AG09319 (cell line): ENCODE data around the gene EIF3K.

Experiments
- DNase-seq: peaks from one replicate; pipeline ENCODE4 v3.0.0-alpha.2; 2010; ENCODE audit warnings: low read depth; ENCODE audit errors: extremely low read depth
- CTCF ChIP-seq: IDR thresholded peaks from 2 replicates; pipeline ENCODE4 v1.5.1; 2011; ENCODE audit warnings: low read depth, mild to moderate bottlenecking, inconsistent platforms, low read length, moderate library complexity

EIF3K gene

DNA sequence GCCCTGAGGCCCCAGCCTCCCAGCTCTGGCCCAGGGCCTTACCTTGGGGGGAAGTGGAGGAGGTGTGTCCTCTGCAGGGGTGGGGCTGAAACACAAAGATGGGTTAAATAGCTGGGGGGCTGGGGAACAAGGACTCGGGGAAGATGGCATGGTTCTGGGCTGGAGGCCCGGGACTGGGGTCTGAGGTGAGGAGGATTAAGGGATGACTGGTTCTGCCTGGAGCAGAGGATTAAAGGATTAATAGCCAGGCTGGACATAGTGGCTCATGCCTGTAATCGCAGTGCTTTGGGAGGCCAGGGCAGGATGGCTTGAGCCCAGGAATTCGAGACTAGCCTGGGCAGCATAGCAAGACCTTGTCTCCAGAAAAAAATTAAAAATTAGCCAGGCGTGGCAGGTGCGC, 12.9 kb upstream of the EIF3K start:
- no peak for TF ChIP-seq CTCF
- DNase-seq = no peak

DNA sequence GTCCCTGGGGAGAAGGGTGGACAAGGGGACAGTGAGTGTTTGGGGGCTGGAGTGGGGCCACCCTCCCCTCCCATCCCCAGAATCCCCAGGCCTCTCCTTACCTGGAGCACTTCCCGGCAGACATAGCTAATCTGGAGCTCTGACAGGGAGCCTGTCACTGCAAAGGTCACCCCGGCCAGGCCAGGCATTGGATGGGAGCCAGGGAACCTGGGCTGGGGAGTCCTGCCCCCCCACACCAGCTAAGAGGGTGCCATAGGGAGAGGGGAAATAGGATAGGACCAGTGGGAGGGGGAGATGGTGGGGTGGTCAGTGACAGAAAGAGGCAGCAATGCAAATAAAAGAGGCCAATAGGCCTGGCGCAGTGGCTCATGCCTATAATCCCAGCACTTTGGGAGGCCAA, 4.7 kb upstream of the EIF3K start:
- no peak for DNase-seq
- TF ChIP-seq CTCF = no peak

GRCh38 chr19:38615007-38615581, 3.9 kb upstream of the EIF3K start:
- TF ChIP-seq CTCF = no peak
- no peak for DNase-seq

DNA sequence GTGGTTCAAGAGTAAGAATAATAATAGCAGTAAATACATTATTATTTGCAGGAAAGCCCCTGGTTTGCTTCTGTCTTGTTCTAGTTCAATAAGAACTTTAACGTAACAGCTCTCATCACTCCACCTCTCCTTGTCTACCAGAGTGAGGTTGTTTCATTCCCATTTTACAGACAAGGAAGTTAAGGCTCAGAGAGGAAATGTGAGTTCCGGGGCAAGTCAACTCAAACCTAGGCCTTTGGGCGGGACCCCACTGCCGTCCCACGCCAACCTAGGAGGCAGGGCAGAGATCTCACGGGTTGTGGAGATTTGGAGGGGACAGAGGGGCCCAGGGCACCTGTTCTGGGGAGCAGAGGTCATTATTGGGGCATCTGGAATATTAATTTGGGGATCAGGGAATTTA, 2.7 kb upstream of the EIF3K start:
- no peak for TF ChIP-seq CTCF
- DNase-seq = no peak

- TF ChIP-seq CTCF = no peak
- DNase-seq = no peak
These were observed 1.7 kb upstream of the EIF3K start for GRCh38 chr19:38617283-38617763.

- DNase-seq = no peak
These were observed 1.0 kb upstream of the EIF3K start, which contains the start of gene MAP4K1 for GRCh38 chr19:38617764-38618589. MAP4K1 (minus strand) TSS chr19:38617953; CDS start chr19:38617895, 58 bp downstream.

More at GRCh38 chr19:38617764-38618589, 1.0 kb upstream of the EIF3K start, which contains the start of gene MAP4K1:
- no peak for TF ChIP-seq CTCF
